IMR-90 (cell line): ENCODE data around the gene FRMD6. TPM values are rescaled to one million over a fixed set of nuclear protein-coding genes. Genes with fewer than 3 reads are reported as not detected.

Experiments used
- ATAC-seq: fragments of 200-7000 bp; cut with Tn5 transposase; 2 replicates; pipeline ENCODE4 v1.9.1; 2020; ENCODE audit warnings: low read depth, mild to moderate bottlenecking, moderate library complexity
- BruUV-seq: library from RNA; stranded (reverse); fragments of 400-500 nt; replicated peaks from 2 replicates; lab custom pipeline; 2021; lab: Mats Ljungman, UMichigan
- CTCF ChIA-PET: fragments of 300-600 bp; formaldehyde crosslinking; extraction: SDS; loops from one replicate; lab custom pipeline; 2021; ENCODE audit warnings: antibody characterized with exemption; lab: Yijun Ruan, JAX
- POLR2A ChIA-PET: fragments of 300-600 bp; sonication (Branson Sonifier 250); formaldehyde crosslinking; loops from one replicate; lab custom pipeline; 2022; ENCODE audit warnings: antibody characterized with exemption; ENCODE audit not compliant: unreplicated experiment; lab: Charles Lee
- DNase-seq: peaks from one replicate; pipeline ENCODE4 v3.0.0; 2013
- H2AFZ ChIP-seq: replicated peaks from 2 replicates; pipeline ENCODE3; 2013; ENCODE audit warnings: low read length, mild to moderate bottlenecking; ENCODE audit not compliant: poor library complexity
- H2AK5ac ChIP-seq: 2 replicates; pipeline ENCODE4 v1.6.1; 2013; ENCODE audit warnings: low read depth, low read length, inconsistent platforms
- H2AK9ac ChIP-seq: replicated peaks from 2 replicates; pipeline ENCODE3; 2013; ENCODE audit warnings: mild to moderate bottlenecking, low read depth, low read length, moderate library complexity; ENCODE audit not compliant: poor library complexity
- H2BK120ac ChIP-seq: 2 replicates; pipeline ENCODE4 v1.6.1; 2013; ENCODE audit warnings: low read depth, low read length, inconsistent platforms
- H2BK15ac ChIP-seq: 3 replicates; pipeline ENCODE4 v1.6.1; 2013; ENCODE audit warnings: low read depth, low read length, inconsistent platforms
- H2BK20ac ChIP-seq: 2 replicates; pipeline ENCODE4 v1.6.1; 2013; ENCODE audit warnings: low read depth, mild to moderate bottlenecking, inconsistent platforms, low read length, moderate library complexity
- H2BK5ac ChIP-seq: 2 replicates; pipeline ENCODE4 v1.6.1; 2013; ENCODE audit warnings: mild to moderate bottlenecking, low read depth, low read length, inconsistent platforms; ENCODE audit not compliant: poor library complexity, severe bottlenecking
- H3K14ac ChIP-seq: replicated peaks from 2 replicates; pipeline ENCODE4 v1.6.1; 2013; ENCODE audit warnings: low read depth, low read length, inconsistent platforms
- H3K18ac ChIP-seq: 2 replicates; pipeline ENCODE4 v1.6.1; 2013; ENCODE audit warnings: low read depth, low read length, control low read depth
- H3K23ac ChIP-seq: 2 replicates; pipeline ENCODE4 v1.6.1; 2013; ENCODE audit warnings: low read depth, low read length, inconsistent platforms
- H3K27ac ChIP-seq: 2 replicates; pipeline ENCODE4 v1.5.1; 2013; ENCODE audit warnings: mild to moderate bottlenecking, control low read depth, low read length; ENCODE audit not compliant: insufficient read depth
- H3K27me3 ChIP-seq: 2 replicates; pipeline ENCODE4 v1.6.1; 2013; ENCODE audit warnings: low read length; ENCODE audit not compliant: control insufficient read depth, insufficient read depth
- H3K36me3 ChIP-seq: 2 replicates; pipeline ENCODE4 v1.6.1; 2013; ENCODE audit warnings: low read length, mixed read lengths; ENCODE audit not compliant: control insufficient read depth, insufficient read depth
- H3K4ac ChIP-seq: 2 replicates; pipeline ENCODE4 v1.6.1; 2013; ENCODE audit warnings: low read depth, low read length, inconsistent platforms
- H3K4me1 ChIP-seq: 2 replicates; pipeline ENCODE4 v1.6.1; 2013; ENCODE audit warnings: low read length, mixed read lengths; ENCODE audit not compliant: control insufficient read depth, insufficient read depth
- H3K4me2 ChIP-seq: 2 replicates; pipeline ENCODE4 v1.6.1; 2013; ENCODE audit warnings: low read depth, mild to moderate bottlenecking, control low read depth, low read length, moderate library complexity
- H3K4me3 ChIP-seq: 2 replicates; pipeline ENCODE4 v1.5.1; 2013; ENCODE audit warnings: low read depth, mild to moderate bottlenecking, control low read depth, low read length, moderate library complexity; ENCODE audit not compliant: insufficient read depth
- H3K56ac ChIP-seq: 2 replicates; pipeline ENCODE4 v1.6.1; 2013; ENCODE audit warnings: low read length, inconsistent platforms; ENCODE audit not compliant: insufficient read depth; ENCODE audit errors: extremely low read depth
- H3K79me1 ChIP-seq, 2 experiments: 2 replicates each; pipeline ENCODE4 v1.6.1; 2013; ENCODE audit warnings: low read length in 2 of 2, inconsistent platforms in 1 of 2, low read depth in 1 of 2
- H3K9ac ChIP-seq: 2 replicates; pipeline ENCODE4 v1.6.1; 2013; ENCODE audit warnings: low read depth, low read length, control low read depth
- H3K9me1 ChIP-seq: 2 replicates; pipeline ENCODE4 v1.6.1; 2013; ENCODE audit warnings: low read length, inconsistent platforms; ENCODE audit not compliant: insufficient read depth
- H3K9me3 ChIP-seq: 2 replicates; pipeline ENCODE4 v1.6.1; 2013; ENCODE audit warnings: low read length; ENCODE audit not compliant: control insufficient read depth, insufficient read depth
- H4K20me1 ChIP-seq: 2 replicates; pipeline ENCODE4 v1.6.1; 2013; ENCODE audit warnings: low read length, inconsistent platforms; ENCODE audit not compliant: insufficient read depth
- H4K5ac ChIP-seq: 2 replicates; pipeline ENCODE4 v1.6.1; 2013; ENCODE audit warnings: mild to moderate bottlenecking, low read depth, low read length, control low read depth
- H4K8ac ChIP-seq, 2 experiments: 2 replicates each; pipeline ENCODE4 v1.6.1; 2013; ENCODE audit warnings: low read depth in 2 of 2, low read length in 2 of 2, control low read depth in 1 of 2, inconsistent platforms in 1 of 2
- H4K91ac ChIP-seq: 2 replicates; pipeline ENCODE4 v1.6.1; 2013; ENCODE audit warnings: low read depth, low read length, inconsistent platforms; ENCODE audit not compliant: insufficient read depth
- CEBPB ChIP-seq: IDR thresholded peaks from 2 replicates; pipeline ENCODE4 v1.6.1; 2012; ENCODE audit warnings: low read depth, low read length, improper control_type of control experiment
- CHD1 ChIP-seq: IDR thresholded peaks from 2 replicates; pipeline ENCODE4 v1.6.1; 2012; ENCODE audit warnings: low read depth, low read length, improper control_type of control experiment
- CTCF ChIP-seq: conservative IDR thresholded peaks from 2 replicates; pipeline ENCODE4 v1.5.1; 2012; ENCODE audit warnings: mild to moderate bottlenecking, low read depth, low read length, improper control_type of control experiment
- ELK1 ChIP-seq: fragments of 150-350 bp; IDR thresholded peaks from 2 replicates; pipeline ENCODE4 v1.6.1; 2016; ENCODE audit warnings: low read depth, mild to moderate bottlenecking, low read length, moderate library complexity, borderline replicate concordance
- MAZ ChIP-seq: IDR thresholded peaks from 2 replicates; pipeline ENCODE4 v1.6.1; 2012; ENCODE audit warnings: low read depth, mild to moderate bottlenecking, low read length, improper control_type of control experiment, moderate library complexity, borderline replicate concordance
- MXI1 ChIP-seq: IDR thresholded peaks from 2 replicates; pipeline ENCODE4 v1.6.1; 2012; ENCODE audit warnings: low read depth, mild to moderate bottlenecking, low read length, moderate library complexity, borderline replicate concordance
- NFE2L2 ChIP-seq: fragments of 150-350 bp; IDR thresholded peaks from 2 replicates; pipeline ENCODE4 v1.6.1; 2016; ENCODE audit warnings: low read depth, mild to moderate bottlenecking, low read length
- POLR2A ChIP-seq: IDR thresholded peaks from 2 replicates; pipeline ENCODE4 v1.6.1; 2012; ENCODE audit warnings: mild to moderate bottlenecking, low read depth, low read length
- RAD21 ChIP-seq: IDR thresholded peaks from 2 replicates; pipeline ENCODE4 v1.6.1; 2012; ENCODE audit warnings: low read length, improper control_type of control experiment
- RCOR1 ChIP-seq: IDR thresholded peaks from 2 replicates; pipeline ENCODE4 v1.6.1; 2012; ENCODE audit warnings: mild to moderate bottlenecking, low read length, improper control_type of control experiment; ENCODE audit not compliant: insufficient replicate concordance
- RFX5 ChIP-seq: IDR thresholded peaks from 2 replicates; pipeline ENCODE4 v1.8.0; 2012; ENCODE audit warnings: low read depth, mild to moderate bottlenecking, low read length, moderate library complexity
- SMC3 ChIP-seq: fragments of 150-350 bp; IDR thresholded peaks from 2 replicates; pipeline ENCODE4 v1.6.1; 2016; ENCODE audit warnings: low read depth, mild to moderate bottlenecking, antibody characterized with exemption, low read length, moderate library complexity
- USF2 ChIP-seq: fragments of 150-350 bp; IDR thresholded peaks from 2 replicates; pipeline ENCODE4 v1.6.1; 2017; ENCODE audit warnings: mild to moderate bottlenecking, antibody characterized with exemption, low read length, low read depth
- WGBS, 2 experiments: methylation state at CpG; one replicate each; pipeline versions ENCODE4 v1.1.5 to v1.1.7; 2013; ENCODE audit warnings: missing lambda C conversion rate in 2 of 2; ENCODE audit not compliant: insufficient read length in 1 of 2; ENCODE audit errors: extremely low coverage in 2 of 2; 5-methylcytosine and 5-hydroxymethylcytosine counted together
- dilution Hi-C: fragments of 300-500 bp; cut with HindIII; formaldehyde crosslinking; loops from one replicate; pipeline ENCODE4 v1.14.3; 2018; ENCODE audit warnings: low sequenced_read_pairs; ENCODE audit not compliant: unreplicated experiment
- in situ Hi-C: fragments of 300-500 bp; cut with MboI; formaldehyde crosslinking; loops from 3 replicates; pipeline ENCODE4 v1.14.3; 2019; ENCODE audit warnings: low sequenced_read_pairs, inconsistent platforms, mixed read lengths
- intact Hi-C: fragments of 100-400 bp; cut with micrococcal nuclease; formaldehyde crosslinking; loops from 2 replicates; pipeline ENCODE4 v1.10.0; 2022
- polyA plus RNA-seq, 3 experiments: library from polyadenylated mRNA; depleted of rRNA; stranded (reverse); fragments of >200 nt; gene quantifications; 2 replicates each; pipeline ENCODE4 v1.2.3, GENCODE V29; 2012; ENCODE audit warnings: low replicate concordance in 1 of 3
- total RNA-seq: library from RNA; depleted of rRNA; stranded (reverse); fragments of >200 nt; gene quantifications from 2 replicates; pipeline ENCODE4 v1.2.3, GENCODE V29; 2012

FRMD6 gene
- total and polyA plus RNA-seq, 2 of the 4 experiments (the other 2 are of a cell fraction) = 243 to 682 TPM

GRCh38 chr14:51707327-51707726 is 55.6 kb downstream of the FRMD6 start:
- Histone ChIP-seq H4K5ac (no peak overlapping the region), H3K9me3 (no peaks in the 10 kb centered on the region), H3K14ac (no peak overlapping the region), H3K4ac (no peak overlapping the region), H3K4me3 (no peak overlapping the region), H3K56ac (no peak overlapping the region), H2BK120ac (no peak overlapping the region), H3K9me1 (peaks cover 12% of the 10 kb centered on the region), H2AK5ac (no peak overlapping the region), H3K9ac (no peak overlapping the region), H3K27ac (no peak overlapping the region), H2AFZ (no peak overlapping the region), H2BK5ac (no peak overlapping the region), H2BK15ac (no peak overlapping the region), H4K8ac (no peak overlapping the region), H3K23ac (no peak overlapping the region), H4K91ac (no peak overlapping the region), H2BK20ac (no peak overlapping the region), H3K18ac (no peak overlapping the region), H3K36me3 (peaks cover 50% of the 10 kb centered on the region), H3K4me1 (peaks cover 5% of the 10 kb centered on the region), H3K4me2 (no peak overlapping the region), H3K79me1 (peaks cover 39 to 68% of the 10 kb centered on the region in 2 experiments), H4K20me1 (peaks cover 38% of the 10 kb centered on the region; the same call in 1 of the 2 replicates), H2AK9ac (no peak overlapping the region), H3K27me3 (no peaks in the 10 kb centered on the region)
- DNase-seq (no peak), ATAC-seq (no peak; the same call in 1 of the 2 replicates)
- WGBS, 2 experiments = no CpG with 5 or more reads among the region's 2 CpGs
- dilution Hi-C loops (no loop called here), in situ Hi-C loops (no loop called here), intact Hi-C loops (loop anchor here (5.0 kb wide), 1 partner anchor 425 kb away; no protein-coding TSS in a partner anchor)
- no TSS peak for BruUV-seq
- TF ChIP-seq MXI1 (no peak), CTCF (no peak), ELK1 (no peak), RFX5 (no peak), SMC3 (no peak), CHD1 (no peak), NFE2L2 (no peak), USF2 (no peak), CEBPB (no peak), MAZ (no peak), POLR2A (no peak), RCOR1 (no peak), RAD21 (no peak)
- ChIA-PET POLR2A (no interaction called here), CTCF (interaction anchor here (0.6 kb wide), 1 partner anchor 45 kb away, joined by 3 read pairs; no protein-coding TSS in a partner anchor)
